Measurements from ENCODE around the gene PSMC1.

Gene PSMC1

DNA sequence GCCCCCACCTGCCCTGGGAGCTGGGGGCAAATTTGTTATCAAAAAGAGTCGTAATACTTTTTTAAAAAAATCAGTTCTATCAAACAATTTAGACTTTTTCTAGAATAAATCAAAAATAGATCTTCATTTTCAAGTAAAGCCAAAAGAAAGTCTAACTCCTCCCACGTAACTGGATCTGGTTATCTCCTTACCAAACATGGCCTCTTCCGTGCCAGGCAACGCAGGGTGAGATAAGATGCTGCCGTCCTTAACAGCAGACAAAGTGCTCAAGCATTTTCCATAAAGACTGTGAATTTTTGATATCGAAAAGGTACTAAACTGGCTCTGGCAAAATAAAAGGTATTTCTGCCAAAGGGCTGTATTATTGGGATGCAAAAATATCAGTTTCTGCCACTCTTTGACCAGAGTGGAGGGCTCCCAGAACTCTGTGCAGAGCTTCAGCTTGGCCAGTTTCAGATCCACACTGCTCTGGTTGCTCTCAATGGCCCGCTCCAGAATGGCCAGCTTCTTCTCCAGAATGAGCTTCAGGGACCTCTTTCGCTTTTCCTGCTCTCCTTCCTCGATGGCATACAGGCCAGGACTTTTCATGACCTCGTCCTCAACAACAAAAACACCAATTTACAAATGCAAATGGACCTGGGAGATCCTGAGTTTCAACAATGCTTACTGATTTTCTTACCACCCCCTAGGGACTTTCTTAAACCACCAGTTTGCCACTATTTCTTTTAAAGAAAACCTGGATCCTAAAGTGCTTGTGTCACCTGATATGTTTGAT lies 46.4 kb downstream of the PSMC1 start:
- no peak for DNase-seq

DNA sequence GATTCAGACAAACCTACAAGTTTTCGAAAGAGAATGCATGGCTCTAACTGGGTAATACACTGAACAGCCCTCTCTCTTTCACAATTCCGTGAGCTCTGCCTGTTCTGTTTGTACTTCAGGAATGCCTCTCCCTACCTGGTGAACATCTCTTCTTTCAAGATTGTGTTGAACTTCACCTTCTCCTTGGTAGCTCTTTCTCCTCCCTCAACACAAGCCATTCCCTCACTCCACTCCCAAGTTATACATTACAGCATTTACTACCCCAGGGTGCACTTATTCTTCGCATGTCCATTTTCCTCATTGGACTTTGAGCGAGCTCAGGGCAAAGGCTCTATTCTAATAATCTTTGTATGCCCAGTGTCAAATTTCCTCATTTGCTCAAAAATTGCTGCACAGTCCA lies 47.1 kb downstream of the PSMC1 start:
- DNase-seq = no peak

DNA sequence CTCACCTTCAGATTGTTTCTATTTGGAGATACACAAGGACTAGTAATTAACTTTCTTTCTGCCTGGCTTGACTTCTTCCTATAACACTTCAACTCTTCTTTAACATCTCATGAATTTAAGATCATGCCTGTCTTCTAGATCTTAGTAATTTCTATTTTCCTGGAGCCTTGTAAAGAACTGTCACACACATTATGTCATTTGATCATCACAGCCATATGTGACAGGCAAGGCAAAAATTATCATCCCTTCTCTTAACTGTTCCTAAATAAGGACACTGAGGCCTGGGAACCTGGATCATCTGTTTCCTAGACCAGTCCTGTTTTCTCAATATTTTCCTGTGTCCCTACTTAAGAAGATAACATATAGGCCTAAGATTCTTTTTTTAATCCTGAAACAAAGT lies 48.1 kb downstream of the PSMC1 start:
- DNase-seq = no peak

DNA sequence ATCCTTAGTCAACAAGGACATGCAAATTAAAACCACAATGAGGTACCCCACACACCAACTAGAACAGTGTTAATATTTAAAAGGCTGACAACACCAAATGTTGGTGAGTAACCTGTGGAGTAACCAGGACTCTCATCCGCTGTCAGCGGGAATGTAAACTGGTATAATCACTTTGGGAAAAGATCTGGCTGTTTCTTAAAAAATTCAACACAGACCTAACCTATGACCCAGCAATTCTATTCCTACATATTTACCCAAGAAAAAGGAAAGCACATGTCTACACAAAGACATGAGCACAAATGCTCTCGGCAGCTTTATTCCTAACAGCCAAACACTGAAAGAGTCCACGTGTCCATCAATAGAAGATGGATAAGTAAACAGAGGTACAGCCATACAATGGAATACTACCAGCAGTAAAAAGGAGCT lies 48.8 kb downstream of the PSMC1 start:
- DNase-seq = no peak

DNA sequence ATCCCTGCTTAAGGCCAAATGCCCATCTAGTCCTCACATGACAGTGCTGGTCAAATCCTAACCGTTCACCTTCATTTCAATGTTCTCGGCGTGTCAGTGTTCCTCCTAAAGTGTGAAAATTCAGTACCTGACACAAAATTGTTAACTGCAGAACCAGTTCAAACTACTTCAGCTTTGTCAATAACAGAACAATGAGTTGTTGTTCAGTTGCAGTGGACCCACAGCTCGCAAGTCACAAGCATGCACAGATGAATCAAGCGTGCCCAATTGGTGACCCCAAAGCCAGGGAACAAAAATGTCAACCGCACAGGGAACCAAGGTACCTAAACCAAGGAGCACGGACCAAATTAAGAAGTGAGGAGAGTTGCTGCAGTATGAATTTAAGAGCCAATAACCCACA lies 52.2 kb downstream of the PSMC1 start:
- no peak for DNase-seq

DNA sequence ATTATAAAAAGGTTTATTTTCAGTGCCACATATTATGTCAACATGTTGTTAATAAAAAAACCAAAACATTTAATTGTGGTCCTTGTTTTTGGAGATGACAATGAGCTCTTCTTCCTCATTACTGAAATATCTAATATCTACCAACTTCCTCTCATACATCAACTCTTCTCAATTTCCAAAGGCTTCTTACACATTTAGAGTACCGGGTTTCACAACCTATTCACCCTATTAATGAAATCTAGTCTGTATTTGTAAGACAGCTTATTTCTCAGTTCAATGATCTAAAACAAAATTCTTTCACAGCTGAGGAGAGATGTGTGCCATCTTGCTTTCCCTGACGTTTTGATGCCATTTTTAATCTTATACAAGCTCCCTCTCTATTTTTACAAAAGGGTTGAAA lies 60.9 kb downstream of the PSMC1 start:
- no peak for DNase-seq

DNA sequence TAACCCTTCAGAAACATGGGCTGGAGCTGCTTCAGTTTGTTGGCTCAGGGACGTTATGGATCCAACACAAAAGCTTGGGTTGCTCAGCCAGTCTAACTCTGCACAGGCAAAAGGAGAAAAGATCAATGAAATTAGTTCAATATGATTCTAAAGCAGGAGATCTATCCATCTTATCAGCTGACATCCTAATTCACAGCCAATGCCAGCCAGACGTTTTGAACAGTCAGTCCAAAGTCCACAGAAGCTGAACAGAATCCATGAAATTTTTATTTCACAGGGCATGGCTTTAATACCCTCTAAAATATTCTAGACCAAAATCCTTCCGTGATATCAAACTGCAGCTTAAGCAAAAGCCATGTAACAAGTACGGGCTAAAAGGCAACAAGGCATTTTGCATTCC lies 61.7 kb downstream of the PSMC1 start:
- no peak for DNase-seq

DNA sequence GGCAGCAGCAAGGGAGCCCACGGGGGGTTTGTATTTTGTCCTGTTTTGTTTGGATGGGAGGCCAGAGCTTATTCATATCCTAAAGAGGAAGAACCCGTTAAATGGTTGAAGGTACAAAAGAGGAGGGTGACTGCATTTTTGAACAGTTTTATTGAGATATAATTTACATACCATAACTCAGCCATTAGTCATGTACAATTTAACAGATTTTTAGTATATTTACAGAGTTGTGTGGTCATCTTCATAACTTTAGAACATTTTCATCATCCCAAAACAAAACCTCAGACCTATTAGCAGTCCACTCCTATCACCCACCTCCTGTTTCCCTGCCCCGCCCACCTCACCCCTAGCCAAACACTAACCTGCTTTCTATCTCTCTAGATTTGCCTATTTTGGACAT lies 62.8 kb downstream of the PSMC1 start:
- DNase-seq = no peak

DNA sequence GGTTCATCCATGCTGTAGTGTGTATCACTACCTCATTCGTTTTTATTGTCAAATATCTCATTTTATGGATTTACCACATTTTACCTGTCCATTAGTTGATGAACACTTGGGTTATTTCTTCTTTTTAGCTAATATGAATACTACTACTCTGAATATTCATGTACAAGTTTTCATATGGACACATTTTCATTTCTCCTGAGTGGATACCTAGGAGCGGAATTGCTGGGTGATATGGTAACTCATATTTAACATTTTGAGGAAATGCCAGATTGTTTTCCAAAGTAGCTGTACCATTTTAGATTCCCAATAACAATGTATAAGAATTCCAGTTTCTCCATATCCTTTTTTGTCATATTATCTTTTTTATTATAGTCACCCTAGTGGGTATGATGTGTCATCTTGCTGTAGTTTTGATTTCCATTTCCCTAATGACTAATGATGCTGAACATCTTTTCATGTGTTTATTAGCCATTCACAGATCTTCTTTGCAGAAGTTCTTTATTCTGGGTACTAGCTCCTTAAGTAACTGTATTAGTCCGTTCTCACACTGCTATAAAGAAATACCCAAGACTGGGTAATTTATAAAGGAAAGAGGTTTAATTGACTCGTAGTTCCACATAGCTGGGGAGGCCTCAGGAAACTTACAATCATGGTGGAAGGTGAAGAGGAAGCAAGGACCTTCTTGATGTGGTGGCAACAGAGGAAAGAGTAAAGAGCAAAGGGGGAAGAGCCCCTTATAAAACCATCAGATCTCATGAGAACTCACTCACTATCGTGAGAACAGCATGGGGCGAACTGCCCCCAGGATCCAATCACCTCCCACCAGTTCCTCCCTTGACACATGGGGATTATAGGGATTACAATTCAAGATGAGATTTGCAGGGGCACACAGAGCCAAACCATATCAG lies 63.5 kb downstream of the PSMC1 start:
- DNase-seq = no peak

DNA sequence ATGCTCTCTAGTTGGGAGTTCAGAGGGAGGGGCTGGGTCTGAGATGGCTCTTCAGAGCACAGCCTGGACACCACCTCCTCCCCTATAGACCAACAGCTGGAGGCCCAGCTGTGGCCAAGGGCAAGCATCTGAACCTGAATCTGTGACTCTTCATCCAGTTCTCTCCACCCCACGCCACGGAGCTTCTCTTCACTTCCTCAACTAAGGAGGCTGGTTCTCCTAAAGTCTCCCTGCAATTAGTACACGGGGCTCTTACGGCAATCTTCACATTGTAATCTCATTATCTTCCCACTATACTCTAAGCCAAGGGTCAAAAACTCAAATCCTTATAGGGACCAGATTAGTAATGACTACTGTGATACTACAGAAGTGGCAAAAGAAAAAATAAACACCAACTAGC lies 65.5 kb downstream of the PSMC1 start:
- no peak for DNase-seq
